Measurements from ENCODE around the gene TMEM222.

The TMEM222 gene

DNA sequence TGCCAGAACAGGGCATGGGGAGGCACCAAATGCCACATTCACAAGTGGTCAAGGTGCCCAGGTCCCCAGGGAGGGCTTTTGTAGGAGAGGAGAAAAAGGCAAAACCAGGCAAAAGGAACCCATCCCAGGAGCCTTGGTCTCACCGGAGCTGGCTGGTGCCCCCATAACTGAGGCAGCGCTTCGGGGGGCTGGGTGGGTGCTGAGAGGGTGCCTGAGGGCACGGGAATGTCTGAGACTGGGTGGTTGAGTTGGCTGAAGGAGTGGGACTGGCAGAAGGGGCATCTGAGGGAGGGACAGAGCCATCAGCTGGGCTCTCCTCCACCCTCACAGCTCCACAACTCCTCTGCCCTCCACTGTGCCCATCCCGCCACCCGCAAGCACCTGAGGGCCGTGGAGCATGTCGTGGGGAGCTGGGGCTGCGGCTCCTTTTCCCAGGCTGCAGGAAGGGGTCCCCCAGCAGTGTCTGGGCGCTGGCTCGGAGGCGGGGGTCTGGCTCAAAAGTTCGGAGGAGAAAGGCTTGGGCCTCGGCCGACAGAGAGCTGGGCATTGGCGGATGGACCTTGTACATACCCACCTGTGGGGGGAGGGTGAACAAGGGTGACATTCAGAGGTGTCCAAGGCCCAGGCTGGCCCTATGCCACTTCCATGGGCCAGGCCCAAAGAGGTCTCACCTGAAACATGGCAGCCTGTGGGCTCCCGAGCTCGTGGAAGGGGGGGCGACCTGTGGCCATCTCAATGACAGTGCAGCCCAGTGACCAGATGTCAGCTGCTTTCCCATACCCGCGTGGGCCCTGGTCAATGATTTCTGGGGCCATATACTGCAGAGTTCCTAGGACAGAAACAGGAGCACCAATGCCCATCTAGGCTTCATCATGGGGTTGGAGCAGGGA, 36.3 kb downstream of the TMEM222 start:
- no peak overlapping the region for H3K4me3 ChIP-seq (ENCODE audit: low read depth, low read length)

DNA sequence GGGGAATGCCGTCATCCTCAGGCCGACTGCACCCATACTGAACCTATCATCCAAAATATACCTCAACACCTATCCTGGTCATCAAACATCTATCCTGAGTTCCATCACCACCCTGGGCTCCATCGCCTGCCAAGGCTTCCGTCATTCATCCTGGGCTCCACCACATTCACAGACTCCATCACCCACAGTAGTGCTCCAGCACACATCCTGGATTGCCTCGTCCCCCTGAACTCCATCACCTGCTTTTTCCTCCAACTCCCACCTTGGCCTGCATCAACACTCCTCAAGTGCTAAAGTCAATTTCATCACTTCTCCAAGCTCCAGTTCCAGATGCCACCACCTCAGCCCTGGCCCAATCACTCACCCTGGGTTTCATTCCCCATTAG, 37.0 kb downstream of the TMEM222 start:
- H3K4me3 ChIP-seq (ENCODE audit: low read depth, low read length), result no peak overlapping the region

DNA sequence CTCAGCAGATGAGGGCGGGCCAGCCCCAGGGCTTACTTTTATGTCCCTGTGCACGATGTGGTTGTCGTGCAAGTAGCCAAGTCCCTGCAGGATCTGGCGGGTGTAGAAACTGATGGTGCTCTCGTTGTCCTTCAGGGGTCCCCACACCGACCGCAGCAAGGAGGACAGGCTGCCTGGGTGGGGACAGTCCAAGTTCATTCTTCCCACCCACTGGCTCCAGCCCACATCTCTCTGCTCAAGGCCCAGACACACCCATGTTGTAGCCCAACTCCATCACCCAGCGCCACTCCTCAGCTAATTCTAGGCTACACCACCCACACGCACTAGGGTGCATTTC, 37.8 kb downstream of the TMEM222 start:
- peak overlapping the region; percentile 21 for H3K4me3 ChIP-seq (ENCODE audit: low read depth, low read length)

DNA sequence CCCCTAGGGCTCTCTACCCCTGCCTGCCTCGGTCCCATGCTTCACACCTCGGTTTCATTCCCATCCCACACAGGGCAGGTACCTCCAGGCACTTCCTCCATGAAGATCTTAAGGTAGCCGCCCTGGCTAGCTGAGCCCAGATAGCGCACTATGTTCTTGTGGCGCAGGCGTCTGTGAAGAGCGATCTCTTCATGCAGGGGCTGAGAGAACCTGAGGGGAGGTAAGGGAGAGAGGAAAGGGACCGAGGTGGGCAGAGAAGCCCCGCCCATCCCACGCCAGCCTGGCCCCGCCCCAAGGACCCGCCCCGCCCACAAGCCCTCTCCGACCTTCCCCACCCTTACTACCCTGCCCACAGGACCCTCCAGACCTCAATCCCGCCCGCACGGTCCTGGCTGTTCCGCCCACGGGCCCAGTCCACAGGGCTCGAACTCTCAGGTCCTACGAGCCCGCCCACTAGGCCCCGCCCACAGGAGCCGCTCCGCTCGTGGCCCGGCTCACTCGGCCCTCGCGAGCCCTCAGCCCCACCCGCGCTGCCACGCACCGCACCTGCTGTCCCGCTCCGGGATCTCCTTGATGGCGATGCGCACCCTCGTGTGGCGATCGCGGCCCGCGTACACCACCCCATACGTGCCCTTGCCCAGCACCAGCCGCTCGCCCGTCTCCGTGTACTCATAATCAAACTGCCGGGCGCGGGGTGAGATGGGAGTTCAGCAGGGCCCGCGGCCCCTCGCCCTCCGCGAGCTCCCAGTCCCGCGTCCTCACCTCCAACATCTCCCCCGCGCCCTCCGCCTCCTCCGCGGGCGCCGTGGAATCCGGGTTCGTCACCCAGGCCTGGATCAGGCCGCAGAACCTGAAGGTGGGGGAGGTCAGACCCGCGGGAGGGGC, 38.4 kb downstream of the TMEM222 start:
- H3K4me3 ChIP-seq (ENCODE audit: low read depth, low read length), result peak overlapping the region; percentile 61

DNA sequence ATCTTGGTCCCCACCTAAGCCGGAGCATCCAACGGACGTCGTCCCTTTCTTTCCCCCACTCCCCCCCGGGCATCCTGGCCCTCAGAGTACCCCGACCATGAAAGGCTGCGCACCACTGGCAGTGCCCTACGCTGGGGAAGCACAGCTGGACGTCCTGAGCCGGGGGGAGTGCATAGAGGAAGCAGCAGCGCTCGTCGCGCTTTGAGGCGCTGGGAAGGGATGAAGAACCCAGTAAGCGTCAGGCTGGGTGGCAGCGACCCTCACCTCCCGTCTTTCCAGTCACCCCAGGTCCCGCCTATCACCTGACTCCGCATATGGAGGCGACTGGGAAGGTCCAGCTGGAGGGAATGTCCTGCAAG, 39.1 kb downstream of the TMEM222 start:
- H3K4me3 ChIP-seq (ENCODE audit: low read depth, low read length), result peak overlapping the region; percentile 61

DNA sequence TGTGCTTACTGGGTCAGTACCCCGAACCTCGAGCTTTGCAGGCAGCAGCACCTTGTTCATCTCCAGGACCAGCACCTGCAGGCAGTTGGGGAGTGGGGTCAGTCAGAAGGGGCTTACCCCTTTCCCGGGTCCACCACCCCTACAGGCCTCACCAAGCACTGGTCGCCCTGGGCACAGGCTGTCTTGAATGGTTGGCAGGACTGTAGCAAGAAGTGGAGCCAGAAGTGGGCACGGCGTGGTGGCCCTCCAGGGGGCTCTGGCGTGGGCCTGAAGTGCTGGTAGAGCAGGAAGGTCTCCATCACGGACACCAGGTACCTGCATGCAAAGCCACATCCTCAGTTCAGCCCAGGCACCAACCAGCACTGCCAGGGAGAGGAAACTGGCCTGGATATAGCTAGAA, 39.6 kb downstream of the TMEM222 start:
- no peak overlapping the region for H3K4me3 ChIP-seq (ENCODE audit: low read depth, low read length)

DNA sequence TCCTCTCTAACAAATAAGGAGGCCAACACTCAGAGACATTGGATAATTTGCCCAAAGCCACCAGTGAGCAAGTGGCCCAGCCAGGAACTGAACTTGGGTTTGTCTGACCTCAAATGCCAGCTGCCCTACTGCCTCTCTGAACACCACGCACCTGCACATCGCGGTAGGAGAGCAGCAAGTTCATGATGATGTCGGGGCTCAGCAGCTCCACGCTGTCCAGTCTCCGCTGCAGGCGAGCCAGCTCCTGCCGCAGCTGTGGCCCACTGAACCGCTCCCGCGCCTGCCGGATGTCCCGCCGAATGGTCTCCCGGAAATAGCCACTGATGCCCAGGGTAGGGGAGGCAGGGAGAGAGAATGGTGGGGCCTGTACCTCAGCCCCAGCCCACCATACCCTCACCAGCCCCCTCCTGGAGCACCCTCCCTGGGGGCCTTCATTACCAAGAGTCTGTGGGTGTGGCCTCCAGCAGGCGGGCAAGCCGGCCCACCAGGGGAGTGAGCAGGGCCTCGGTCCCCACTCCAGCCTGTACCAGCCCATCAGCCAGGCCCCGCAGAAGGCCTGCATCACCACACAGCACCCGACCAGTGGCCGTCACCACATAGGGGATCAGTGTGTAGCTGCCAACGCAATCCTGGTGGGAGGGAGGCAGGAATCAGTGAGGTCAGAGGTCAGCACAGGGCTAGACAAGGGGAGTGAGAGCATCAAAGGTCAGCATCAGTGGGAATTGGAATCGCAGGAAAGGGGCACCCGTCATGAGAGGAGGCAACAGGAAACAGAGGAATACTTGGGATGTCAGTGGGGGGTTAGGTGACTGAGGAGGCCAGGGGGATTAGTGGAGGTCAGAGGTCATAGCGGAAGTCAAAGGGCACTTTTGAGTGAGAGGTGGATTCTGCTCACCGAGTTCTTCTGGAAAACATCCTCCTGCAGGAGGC, 42.1 kb downstream of the TMEM222 start:
- no peak overlapping the region for H3K4me3 ChIP-seq (ENCODE audit: low read depth, low read length)

DNA sequence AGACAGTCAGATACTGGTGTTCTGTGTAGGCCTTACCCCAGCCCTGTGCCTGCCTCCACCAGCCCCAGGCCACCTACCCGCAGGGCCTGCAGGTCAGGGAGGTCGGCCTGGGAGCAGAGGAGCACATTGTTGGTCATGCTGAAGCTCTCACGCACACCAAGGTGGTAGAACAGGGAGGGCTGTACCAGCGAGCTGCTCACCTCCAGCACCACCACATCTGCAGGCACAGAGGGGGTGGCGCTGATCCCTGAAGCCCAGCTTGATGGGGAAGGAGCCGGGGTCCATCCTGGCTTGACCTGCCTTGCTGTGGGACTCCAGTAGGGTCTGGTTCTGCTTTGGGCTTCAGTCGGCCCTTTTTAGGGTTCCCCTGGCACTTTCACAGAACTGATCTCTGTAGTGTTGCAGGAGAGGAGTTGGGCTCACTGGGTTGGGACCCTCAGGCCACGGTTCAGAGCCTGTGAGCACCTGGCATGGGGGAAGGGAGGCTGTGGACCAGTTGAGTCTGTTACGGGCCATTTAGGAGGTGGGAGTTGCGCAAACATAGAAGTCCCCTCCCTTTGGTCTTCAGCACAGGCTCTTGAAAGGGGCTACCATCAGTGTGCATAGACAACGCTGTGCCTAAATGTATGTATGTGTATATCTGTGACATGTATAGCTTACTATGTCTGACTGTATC, 42.9 kb downstream of the TMEM222 start:
- H3K4me3 ChIP-seq (ENCODE audit: low read depth, low read length), result no peak overlapping the region

DNA sequence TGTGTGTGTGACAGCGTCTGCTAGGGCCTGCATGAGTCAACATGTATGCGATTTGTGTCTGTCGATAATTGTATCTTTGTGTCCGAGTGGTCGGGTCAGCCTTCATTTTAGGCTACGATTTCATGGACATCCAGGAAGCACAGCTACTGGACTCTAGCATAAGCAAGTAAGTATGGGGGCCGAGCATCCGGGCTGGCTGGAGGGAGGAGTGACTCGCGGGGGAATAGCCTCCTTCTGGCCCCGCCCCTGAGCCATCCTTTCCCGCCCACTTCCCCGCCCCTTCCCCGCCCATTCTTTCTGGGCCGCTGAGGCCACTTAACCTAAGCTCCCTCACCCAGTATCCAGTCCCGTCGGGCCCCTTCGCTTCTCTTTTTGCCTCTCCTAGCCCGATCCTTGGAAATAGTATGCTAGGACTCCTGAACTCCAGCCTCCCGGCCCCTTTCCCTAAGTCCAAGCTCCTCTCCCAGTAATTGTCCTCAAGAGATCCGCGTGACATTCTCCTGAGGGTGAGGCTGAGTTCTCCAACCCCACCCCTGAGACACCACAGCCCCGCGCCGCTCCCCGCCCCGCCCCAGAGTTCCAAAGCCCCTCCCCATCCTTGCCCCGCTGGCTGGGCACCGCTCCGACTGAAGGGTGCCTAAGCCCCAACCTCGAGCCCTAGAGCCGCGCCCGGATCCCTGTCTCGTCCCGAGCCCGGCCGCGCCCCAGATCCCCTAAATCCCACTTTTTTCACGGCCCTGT, 43.6 kb downstream of the TMEM222 start:
- peak overlapping the region; percentile 51 for H3K4me3 ChIP-seq (ENCODE audit: low read depth, low read length)

DNA sequence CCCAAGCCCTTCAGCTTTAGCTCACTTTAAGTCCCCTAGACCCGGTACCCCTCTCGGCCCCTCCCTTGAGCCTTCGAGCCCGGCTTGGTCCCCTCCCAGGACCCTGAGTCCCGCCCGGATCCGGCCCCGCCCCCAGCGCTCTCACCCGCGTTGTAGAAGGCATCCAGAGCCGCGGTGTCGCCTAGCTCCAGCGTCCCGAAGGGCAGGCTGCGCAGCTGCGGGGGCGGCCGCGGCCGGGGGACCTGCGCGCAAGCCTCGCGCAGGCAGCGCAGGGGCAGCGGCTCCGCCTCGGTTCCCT, 44.1 kb downstream of the TMEM222 start:
- H3K4me3 ChIP-seq (ENCODE audit: low read depth, low read length), result peak overlapping the region; percentile 51

DNA sequence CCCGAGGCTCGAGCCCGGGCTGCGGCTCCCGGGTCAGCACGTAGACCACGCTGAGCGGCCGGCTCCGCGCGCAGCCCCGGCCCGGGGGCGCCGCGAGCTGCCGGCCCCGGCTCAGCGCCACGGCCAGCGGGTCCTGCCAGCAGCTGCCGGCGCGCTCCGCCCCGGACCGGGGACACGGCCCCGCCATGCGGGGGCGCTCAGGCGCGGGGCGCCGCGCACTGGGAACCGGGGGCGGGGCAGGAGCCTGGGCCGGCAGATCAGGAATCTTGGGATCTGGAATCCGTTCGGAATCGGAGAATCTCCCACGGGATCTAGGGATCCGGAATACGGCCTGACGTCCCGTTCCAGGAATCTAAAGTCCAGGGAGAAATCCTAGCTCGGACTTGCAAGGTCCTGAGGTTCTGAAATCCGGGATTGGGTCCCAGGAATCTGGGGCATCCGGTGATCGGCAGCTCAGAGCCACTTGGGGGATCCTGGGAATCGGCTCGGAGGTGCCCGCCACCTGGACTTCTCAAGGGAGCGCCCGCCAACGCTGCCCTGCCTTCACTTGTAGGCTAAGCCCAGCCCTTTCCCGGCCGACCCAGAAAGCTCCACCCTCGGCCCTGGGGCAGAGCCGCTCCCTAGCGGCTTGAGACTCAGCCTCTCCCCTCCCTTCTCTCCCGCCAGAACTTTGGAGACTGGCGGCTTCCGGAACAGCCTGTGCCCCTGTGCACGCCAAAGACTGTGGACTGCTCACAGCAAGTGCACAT, 44.6 kb downstream of the TMEM222 start, which contains the start of gene MAP3K6:
Gene MAP3K6, minus strand, starts transcription at position 551 of the 749 bp plus-strand sequence. Its CDS starts 364 bp downstream, at position 187.
- peak within 1 kb of the TSS; percentile 51 for H3K4me3 ChIP-seq (ENCODE audit: low read depth, low read length)

DNA sequence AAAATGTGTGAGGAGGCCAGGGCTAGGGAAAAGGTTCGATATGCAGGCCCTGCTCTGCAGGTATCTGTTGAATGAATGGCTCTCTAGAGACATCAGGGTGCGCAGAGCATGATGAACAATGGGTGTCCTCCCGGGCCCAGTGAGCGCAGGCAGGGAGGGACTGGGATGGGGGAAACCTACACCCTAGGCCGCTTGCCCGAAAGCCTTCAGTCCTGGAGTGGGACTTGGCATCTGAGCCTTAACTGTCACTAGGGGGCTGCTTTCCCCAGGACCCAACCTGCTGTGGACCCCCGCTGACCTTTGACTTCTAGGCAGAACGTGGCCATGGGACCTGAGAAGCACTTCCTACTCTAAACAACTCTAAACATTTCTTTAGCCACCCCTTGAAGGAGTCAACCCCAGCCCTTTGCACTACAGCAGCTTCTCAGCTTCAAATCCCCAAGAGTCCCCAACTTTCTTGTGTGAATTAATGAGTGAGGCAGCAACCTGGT, 45.2 kb downstream of the TMEM222 start:
- peak overlapping the region; percentile 51 for H3K4me3 ChIP-seq (ENCODE audit: low read depth, low read length)

DNA sequence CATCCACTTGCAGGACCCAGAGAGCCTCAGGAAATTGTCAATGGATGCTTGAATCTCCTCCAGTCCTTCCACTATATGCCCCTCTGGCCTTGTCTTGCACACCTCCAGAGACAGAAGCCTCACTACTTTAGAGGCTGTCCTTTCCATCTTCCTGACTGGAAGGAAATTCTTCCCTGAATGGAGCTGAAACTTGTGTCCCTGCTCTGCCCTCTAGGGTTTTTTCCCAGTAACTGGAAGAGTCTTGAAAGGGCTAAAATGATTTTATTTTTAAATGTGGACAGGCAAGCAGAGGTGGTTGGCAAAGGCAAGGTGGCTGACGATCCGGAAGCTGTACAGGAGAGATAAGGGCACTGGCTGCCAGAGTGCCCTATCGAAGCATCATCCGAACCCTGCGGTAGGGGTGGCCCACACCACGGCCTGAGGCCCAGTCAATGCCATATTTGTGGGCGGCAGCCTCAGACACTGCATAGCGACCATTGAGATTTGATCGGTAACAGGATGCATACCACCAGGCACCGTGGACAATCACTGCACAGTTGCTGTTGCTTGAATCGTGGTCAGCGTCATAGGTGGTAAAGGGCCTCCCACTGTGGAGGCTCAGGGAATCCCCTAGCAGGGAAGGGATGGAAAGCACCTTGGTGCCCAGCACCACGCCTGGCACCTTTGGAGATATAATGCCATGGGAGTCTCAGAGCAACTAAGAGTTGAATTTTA, 47.1 kb downstream of the TMEM222 start:
- no peak overlapping the region for H3K4me3 ChIP-seq (ENCODE audit: low read depth, low read length)

DNA sequence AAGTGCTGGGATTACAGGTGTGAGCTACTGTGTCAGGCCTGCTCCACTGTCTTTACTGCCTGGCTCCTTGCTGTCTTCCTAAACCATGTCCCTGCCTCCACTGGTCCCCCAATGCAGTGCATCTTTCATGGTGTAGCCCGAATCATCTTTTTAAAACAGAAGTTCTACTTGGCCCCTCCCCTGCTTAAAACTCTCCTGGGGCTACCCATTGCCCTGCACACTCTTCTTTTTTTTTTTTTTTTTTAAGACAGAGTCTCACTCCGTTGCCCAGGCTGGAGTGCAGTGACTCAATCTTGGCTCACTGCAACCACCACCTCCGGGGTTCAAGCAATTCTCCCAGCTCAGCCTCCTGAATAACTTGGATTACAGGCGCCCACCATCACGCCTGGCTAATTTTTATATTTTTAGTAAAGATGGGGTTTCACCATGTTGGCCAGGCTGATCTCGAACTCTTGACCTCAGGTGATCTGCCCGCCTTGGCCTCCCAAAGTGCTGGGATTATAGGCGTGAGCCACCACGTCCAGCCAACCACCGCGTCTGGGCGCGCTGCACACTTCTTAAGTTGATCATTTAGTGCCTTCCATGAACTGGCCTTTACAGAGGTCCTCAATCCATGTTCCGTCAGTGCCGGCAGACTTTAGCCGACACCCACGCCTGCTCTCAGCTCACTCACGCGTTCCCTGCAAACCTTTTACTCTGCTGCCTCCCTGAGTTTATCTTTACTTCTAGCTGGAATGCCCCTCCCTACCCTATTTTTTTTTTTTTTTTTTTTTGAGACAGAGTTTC, 50.3 kb downstream of the TMEM222 start:
- no peak overlapping the region for H3K4me3 ChIP-seq (ENCODE audit: low read depth, low read length)

DNA sequence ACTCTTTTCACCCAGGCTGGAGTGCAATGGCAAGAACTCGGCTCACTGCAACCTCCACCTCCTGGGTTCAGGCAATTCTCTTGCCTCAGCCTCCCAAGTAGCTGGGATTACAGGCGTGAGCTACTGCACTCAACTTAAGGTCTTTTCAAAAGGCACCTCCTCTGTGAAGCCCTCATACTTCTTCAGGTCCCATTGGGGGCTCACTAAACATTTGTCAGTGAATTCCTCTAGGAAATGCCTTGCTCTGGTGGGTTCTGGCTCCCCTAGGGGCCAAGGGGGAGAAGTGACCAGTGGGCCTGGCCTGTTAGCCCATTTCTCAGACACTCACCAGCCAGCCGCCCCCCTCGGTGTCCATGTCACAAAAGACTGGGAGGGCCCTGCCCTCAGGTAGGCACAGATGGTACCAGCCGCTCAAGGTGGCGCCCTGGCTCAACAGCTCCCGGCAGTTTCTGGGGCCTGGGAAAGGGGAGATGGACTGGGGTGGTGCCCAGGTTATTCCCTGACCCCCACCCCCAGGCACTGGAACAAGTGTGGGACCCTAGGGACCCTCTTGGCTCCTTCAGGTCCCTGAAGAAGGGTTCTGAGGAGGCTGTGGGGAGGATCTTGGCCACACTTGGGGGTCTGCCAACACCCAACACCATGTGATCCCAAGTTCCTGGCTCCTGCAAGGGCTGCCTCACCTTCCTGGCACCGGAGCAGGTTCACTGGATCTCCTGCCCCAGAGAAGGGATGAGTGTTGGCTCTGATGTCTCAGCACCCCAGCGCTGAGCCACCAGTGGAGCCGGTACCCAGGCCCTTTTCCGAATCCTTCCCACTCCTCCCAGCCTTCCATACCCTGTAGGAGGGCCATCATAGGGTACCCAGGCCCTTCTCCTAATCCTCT, 51.1 kb downstream of the TMEM222 start:
- H3K4me3 ChIP-seq (ENCODE audit: low read depth, low read length), result no peak overlapping the region

DNA sequence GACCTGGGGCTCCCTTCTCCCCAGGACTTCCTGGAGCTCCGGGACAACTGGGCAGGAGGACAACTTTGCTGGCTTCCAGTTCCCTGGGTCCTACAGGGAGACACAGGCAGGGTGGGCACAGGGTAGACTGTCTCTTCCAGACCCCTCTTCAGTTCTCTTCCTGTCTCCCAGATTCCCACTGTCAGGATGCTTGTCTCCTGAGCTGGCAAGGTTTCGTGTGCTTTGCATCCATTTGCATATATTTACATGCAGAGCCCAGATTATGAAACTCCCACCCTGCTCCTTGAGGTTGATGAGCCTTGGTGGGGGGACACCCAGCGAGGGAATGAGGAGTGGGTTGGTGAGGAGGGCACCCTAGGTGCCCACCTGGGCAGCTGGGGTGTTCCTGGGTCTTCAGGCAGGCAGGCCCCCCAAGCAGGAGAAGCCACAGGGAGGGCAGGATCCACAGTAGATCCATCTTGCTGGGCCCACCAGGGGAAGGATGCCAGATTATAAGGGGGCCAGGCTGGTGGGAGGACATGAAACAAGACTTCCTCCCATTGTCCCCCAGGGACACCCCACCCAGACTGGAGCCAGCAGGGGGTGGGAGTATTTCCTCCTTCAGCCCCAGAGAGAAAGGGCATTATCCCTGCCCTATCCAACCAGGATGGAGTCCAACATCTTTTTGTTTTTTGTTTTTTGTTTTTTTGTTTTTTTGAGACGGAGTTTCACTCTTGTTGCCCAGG, 52.6 kb downstream of the TMEM222 start, which contains the start of gene FCN3:
Gene FCN3, minus strand, starts transcription at position 463 of the 725 bp plus-strand sequence. Its CDS starts 6 bp downstream, at position 457.
- no peak within 1 kb of the TSS for H3K4me3 ChIP-seq (ENCODE audit: low read depth, low read length)

Data from iPS-11a (cell line).